HepG2 (cell line): ENCODE results near the gene COL9A3. TPM values are rescaled to one million over a fixed set of nuclear protein-coding genes. Genes with fewer than 3 reads are reported as not detected.

Source experiments
- BATF2 ChIP-seq: sonication (generic); formaldehyde crosslinking; IDR thresholded peaks from 2 replicates; pipeline ENCODE4 v1.8.0; 2022; ENCODE audit warnings: mild to moderate bottlenecking, missing genetic modification reagents, moderate library complexity
- HOXA3 ChIP-seq: sonication (generic); formaldehyde crosslinking; IDR thresholded peaks from 2 replicates; pipeline ENCODE4 v1.5.0; 2020; ENCODE audit warnings: missing genetic modification reagents
- MEIS1 ChIP-seq: sonication (generic); formaldehyde crosslinking; IDR thresholded peaks from 2 replicates; pipeline ENCODE4 v1.9.0; 2021; ENCODE audit warnings: mild to moderate bottlenecking, missing genetic modification reagents, moderate library complexity, borderline replicate concordance
- MTA1 ChIP-seq: sonication (generic); formaldehyde crosslinking; IDR thresholded peaks from 2 replicates; pipeline ENCODE4 v1.4.0; 2020; ENCODE audit warnings: missing genetic modification reagents, mild to moderate bottlenecking, borderline replicate concordance
- PRMT3 ChIP-seq: sonication (generic); formaldehyde crosslinking; IDR thresholded peaks from 2 replicates; pipeline ENCODE4 v1.8.1; 2022; ENCODE audit warnings: low read depth, mild to moderate bottlenecking, moderate library complexity, missing genetic modification reagents, borderline replicate concordance
- PRPF4 ChIP-seq: fragments of 200-400 bp; formaldehyde crosslinking; IDR thresholded peaks from 2 replicates; pipeline ENCODE4 v1.6.1; 2016; ENCODE audit warnings: low read length, low read depth; ENCODE audit not compliant: poor library complexity, severe bottlenecking
- REXO4 ChIP-seq: sonication (generic); formaldehyde crosslinking; IDR thresholded peaks from 2 replicates; pipeline ENCODE4 v1.8.0; 2022; ENCODE audit warnings: missing genetic modification reagents, mild to moderate bottlenecking, borderline replicate concordance
- SMAD9 ChIP-seq: sonication (generic); formaldehyde crosslinking; IDR thresholded peaks from 2 replicates; pipeline ENCODE4 v1.5.1; 2020; ENCODE audit warnings: mild to moderate bottlenecking, missing genetic modification reagents
- TRIM24 ChIP-seq: sonication (generic); formaldehyde crosslinking; IDR thresholded peaks from 2 replicates; pipeline ENCODE4 v1.8.0; 2022; ENCODE audit warnings: mild to moderate bottlenecking, missing genetic modification reagents
- ZBTB7B ChIP-seq: sonication (generic); formaldehyde crosslinking; IDR thresholded peaks from 2 replicates; pipeline ENCODE4 v1.4.0; 2020; ENCODE audit warnings: missing genetic modification reagents
- ZFAT ChIP-seq: sonication (generic); formaldehyde crosslinking; conservative IDR thresholded peaks from 2 replicates; pipeline ENCODE4 v1.8.1; 2023; ENCODE audit warnings: missing genetic modification reagents, inconsistent platforms
- ZNF143 ChIP-seq: sonication (generic); formaldehyde crosslinking; IDR thresholded peaks from 2 replicates; pipeline ENCODE4 v1.4.0; 2020; ENCODE audit warnings: missing genetic modification reagents
- ZNF230 ChIP-seq: sonication (generic); formaldehyde crosslinking; IDR thresholded peaks from 2 replicates; pipeline ENCODE4 v1.4.0; 2020; ENCODE audit warnings: mild to moderate bottlenecking, missing genetic modification reagents
- ZNF431 ChIP-seq: sonication (generic); formaldehyde crosslinking; IDR thresholded peaks from 2 replicates; pipeline ENCODE4 v1.9.0; 2022; ENCODE audit warnings: missing genetic modification reagents, low read depth, mild to moderate bottlenecking, borderline replicate concordance
- ZNF512B ChIP-seq: sonication (generic); formaldehyde crosslinking; IDR thresholded peaks from 2 replicates; pipeline ENCODE4 v1.5.1; 2020; ENCODE audit warnings: missing genetic modification reagents, mild to moderate bottlenecking, borderline replicate concordance
- ZNF841 ChIP-seq: sonication (generic); formaldehyde crosslinking; IDR thresholded peaks from 2 replicates; pipeline ENCODE4 v1.8.1; 2023; ENCODE audit warnings: missing genetic modification reagents, borderline replicate concordance
- polyA plus RNA-seq, 8 experiments: library from polyadenylated mRNA; depleted of rRNA in 3 of 8; stranded (reverse) in 7 of 8; unstranded in 1 of 8; fragments of >200 nt; fragmentation: Illumina TruSeq in 4 of 8; extraction: Trizol in 4 of 8; gene quantifications; 2 replicates each; pipeline versions ENCODE4 v1.2.1 to v1.2.3, GENCODE V29; 2011 to 2016; ENCODE audit warnings: low read depth in 4 of 8, missing spikeins in 1 of 8, mixed read lengths in 1 of 8; ENCODE audit not compliant: insufficient read depth in 1 of 8
- total RNA-seq, 5 experiments: library from RNA; depleted of rRNA; stranded (reverse); fragments of >200 nt; fragmentation: Illumina TruSeq; extraction: Trizol; gene quantifications; 2 replicates each; pipeline ENCODE4 v1.2.3, GENCODE V29; 2016; ENCODE audit warnings: low read depth in 1 of 5
- TF ChIP-seq, protein P1 (sequence below): sonication (generic); formaldehyde crosslinking; IDR thresholded peaks from 2 replicates; pipeline ENCODE4 v1.8.0; 2022; ENCODE audit warnings: low read depth, missing genetic modification reagents
- TF ChIP-seq, protein P2 (sequence below): sonication (generic); formaldehyde crosslinking; IDR thresholded peaks from 2 replicates; pipeline ENCODE4 v1.4.0; 2020; ENCODE audit warnings: missing genetic modification reagents, borderline replicate concordance
- TF ChIP-seq, protein P3 (sequence below): sonication (generic); formaldehyde crosslinking; IDR thresholded peaks from 2 replicates; pipeline ENCODE4 v1.4.0; 2020; ENCODE audit warnings: missing genetic modification reagents

Gene COL9A3
- total and polyA plus RNA-seq, 2 of the 13 experiments (the other 11 are each of a cell fraction or from before 2014, with no cell fraction given), result 155 to 204 TPM

- no peak for TF ChIP-seq ZNF512B
- TF ChIP-seq ZNF143, result no peak; the same call in 1 of the 2 replicates
- TF ChIP-seq, protein P1, sequence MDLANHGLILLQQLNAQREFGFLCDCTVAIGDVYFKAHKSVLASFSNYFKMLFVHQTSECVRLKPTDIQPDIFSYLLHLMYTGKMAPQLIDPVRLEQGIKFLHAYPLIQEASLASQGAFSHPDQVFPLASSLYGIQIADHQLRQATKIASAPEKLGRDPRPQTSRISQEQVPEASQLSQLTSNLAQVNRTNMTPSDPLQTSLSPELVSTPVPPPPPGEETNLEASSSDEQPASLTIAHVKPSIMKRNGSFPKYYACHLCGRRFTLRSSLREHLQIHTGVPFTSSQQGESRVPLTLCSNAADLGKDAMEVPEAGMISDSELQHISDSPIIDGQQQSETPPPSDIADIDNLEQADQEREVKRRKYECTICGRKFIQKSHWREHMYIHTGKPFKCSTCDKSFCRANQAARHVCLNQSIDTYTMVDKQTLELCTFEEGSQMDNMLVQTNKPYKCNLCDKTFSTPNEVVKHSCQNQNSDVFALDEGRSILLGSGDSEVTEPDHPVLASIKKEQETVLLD (CRISPR knock-in tag), result peak; percentile 59; the same call in 1 of the 2 replicates
- TF ChIP-seq REXO4 (CRISPR knock-in tag), result no peak
- TF ChIP-seq PRMT3, result no peak
- TF ChIP-seq HOXA3 (CRISPR knock-in tag), result peak; percentile 74; the same call in 1 of the 2 replicates
- peak; percentile 58; the same call in 1 of the 2 replicates for TF ChIP-seq ZNF841 (CRISPR knock-in tag)
- TF ChIP-seq MTA1, result peak; percentile 95
- TF ChIP-seq TRIM24 (CRISPR knock-in tag), result no peak
- peak; percentile 82; the same call in 1 of the 2 replicates for TF ChIP-seq ZNF230 (CRISPR knock-in tag)
- TF ChIP-seq ZFAT (CRISPR knock-in tag), result no peak
- no peak for TF ChIP-seq SMAD9 (CRISPR knock-in tag)
- TF ChIP-seq PRPF4, result no peak
- TF ChIP-seq, protein P2, sequence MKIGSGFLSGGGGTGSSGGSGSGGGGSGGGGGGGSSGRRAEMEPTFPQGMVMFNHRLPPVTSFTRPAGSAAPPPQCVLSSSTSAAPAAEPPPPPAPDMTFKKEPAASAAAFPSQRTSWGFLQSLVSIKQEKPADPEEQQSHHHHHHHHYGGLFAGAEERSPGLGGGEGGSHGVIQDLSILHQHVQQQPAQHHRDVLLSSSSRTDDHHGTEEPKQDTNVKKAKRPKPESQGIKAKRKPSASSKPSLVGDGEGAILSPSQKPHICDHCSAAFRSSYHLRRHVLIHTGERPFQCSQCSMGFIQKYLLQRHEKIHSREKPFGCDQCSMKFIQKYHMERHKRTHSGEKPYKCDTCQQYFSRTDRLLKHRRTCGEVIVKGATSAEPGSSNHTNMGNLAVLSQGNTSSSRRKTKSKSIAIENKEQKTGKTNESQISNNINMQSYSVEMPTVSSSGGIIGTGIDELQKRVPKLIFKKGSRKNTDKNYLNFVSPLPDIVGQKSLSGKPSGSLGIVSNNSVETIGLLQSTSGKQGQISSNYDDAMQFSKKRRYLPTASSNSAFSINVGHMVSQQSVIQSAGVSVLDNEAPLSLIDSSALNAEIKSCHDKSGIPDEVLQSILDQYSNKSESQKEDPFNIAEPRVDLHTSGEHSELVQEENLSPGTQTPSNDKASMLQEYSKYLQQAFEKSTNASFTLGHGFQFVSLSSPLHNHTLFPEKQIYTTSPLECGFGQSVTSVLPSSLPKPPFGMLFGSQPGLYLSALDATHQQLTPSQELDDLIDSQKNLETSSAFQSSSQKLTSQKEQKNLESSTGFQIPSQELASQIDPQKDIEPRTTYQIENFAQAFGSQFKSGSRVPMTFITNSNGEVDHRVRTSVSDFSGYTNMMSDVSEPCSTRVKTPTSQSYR (CRISPR knock-in tag), result peak; percentile 36; the same call in 1 of the 2 replicates
- no peak for TF ChIP-seq MEIS1 (CRISPR knock-in tag)
- TF ChIP-seq ZNF431 (CRISPR knock-in tag), result peak; percentile 93; the same call in 1 of the 2 replicates
- TF ChIP-seq, protein P3, sequence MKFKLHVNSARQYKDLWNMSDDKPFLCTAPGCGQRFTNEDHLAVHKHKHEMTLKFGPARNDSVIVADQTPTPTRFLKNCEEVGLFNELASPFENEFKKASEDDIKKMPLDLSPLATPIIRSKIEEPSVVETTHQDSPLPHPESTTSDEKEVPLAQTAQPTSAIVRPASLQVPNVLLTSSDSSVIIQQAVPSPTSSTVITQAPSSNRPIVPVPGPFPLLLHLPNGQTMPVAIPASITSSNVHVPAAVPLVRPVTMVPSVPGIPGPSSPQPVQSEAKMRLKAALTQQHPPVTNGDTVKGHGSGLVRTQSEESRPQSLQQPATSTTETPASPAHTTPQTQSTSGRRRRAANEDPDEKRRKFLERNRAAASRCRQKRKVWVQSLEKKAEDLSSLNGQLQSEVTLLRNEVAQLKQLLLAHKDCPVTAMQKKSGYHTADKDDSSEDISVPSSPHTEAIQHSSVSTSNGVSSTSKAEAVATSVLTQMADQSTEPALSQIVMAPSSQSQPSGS, result peak; percentile 79
- peak; percentile 98 for TF ChIP-seq ZBTB7B (CRISPR knock-in tag)
- peak; percentile 53; the same call in 1 of the 2 replicates for TF ChIP-seq BATF2
These were observed 11.0 kb upstream of the COL9A3 start (continued) for GRCh38 chr20:62805711-62806382.
